Psoas muscle (tissue), 8 donors: Measurements from ENCODE around the gene RCN1. TPM values are rescaled to one million over a fixed set of nuclear protein-coding genes. Genes with fewer than 3 reads are reported as not detected.
"Not testable (repeated sequence)": the region's sequence is repeated elsewhere in the genome, so short reads cannot be mapped to it uniquely, and the experiment has no call there.

Experiments used
- ATAC-seq, 4 donors: fragments of 200-7000 bp; cut with Tn5 transposase; one replicate each; pipeline ENCODE4 v1.9.1; 2020; ENCODE audit warnings: moderate library complexity in 3 of 4, mild to moderate bottlenecking in 2 of 4
- DNase-seq, 2 donors: peaks; one replicate each; pipeline ENCODE4 v3.0.0-alpha.2; 2020
- H3K27ac ChIP-seq: fragments of 200-600 bp; one replicate; pipeline ENCODE4 v1.8.0; 2022
- H3K27me3 ChIP-seq, 3 donors: fragments of 200-600 bp in 1 of 3; one replicate each; pipeline versions ENCODE4 v1.6.1 to v1.8.0; 2013 to 2022; ENCODE audit warnings: low read length in 2 of 3, mild to moderate bottlenecking in 2 of 3, moderate library complexity in 1 of 3; ENCODE audit not compliant: insufficient read depth in 3 of 3
- H3K36me3 ChIP-seq, 2 donors: fragments of 200-600 bp in 1 of 2; one replicate each; pipeline versions ENCODE4 v1.6.1 to v1.8.0; 2013 to 2022; ENCODE audit warnings: low read depth in 1 of 2, mild to moderate bottlenecking in 1 of 2, moderate library complexity in 1 of 2; ENCODE audit not compliant: insufficient read depth in 1 of 2
- H3K4me1 ChIP-seq: fragments of 200-600 bp; one replicate; pipeline ENCODE4 v1.8.0; 2022
- H3K4me3 ChIP-seq: fragments of 200-600 bp; one replicate; pipeline ENCODE4 v1.8.0; 2022; ENCODE audit warnings: mild to moderate bottlenecking
- H3K9me3 ChIP-seq: fragments of 200-600 bp; one replicate; pipeline ENCODE4 v1.8.0; 2022
- WGBS, 3 donors: extraction: QIAGEN DNeasy Blood & Tissue Kit; methylation state at CpG; one replicate each; pipeline versions ENCODE4 v1.1.6 to v1.1.7; 2013; 5-methylcytosine and 5-hydroxymethylcytosine counted together
- intact Hi-C, 2 donors: fragments of 100-400 bp; cut with DNase I; formaldehyde crosslinking; loops; one replicate each; pipeline versions ENCODE4 v1.11.0 to v1.14.2; 2022
- polyA plus RNA-seq, 3 donors: library from polyadenylated mRNA; stranded (reverse); fragments of 200-250 nt; gene quantifications; one replicate each; pipeline ENCODE4 v1.2.3, GENCODE V29; 2013
- total RNA-seq, 4 donors: library from RNA; stranded (reverse); fragmentation: NEBNext Ultra II Directional in 2 of 4; extraction: Animal tissue kit (Norgen Biotek cat#: 25700) in 2 of 4; gene quantifications; one replicate each; pipeline versions ENCODE4 v1.2.1 to v1.2.4, GENCODE V29; 2021 to 2023
- TF ChIP-seq, protein P1 (sequence below): fragments of 200-600 bp; IDR thresholded peaks from one replicate; pipeline ENCODE4 v1.8.0; 2022; ENCODE audit warnings: antibody characterized with exemption
- donor health status: healthy with polysubstance abuse.
- donor health status: DM: no; HTN: no; CAD: no; lungs with moderate emphysema.
- donor health status: Bipolar disorder and iron deficiency.
- donor health status: healthy.
- donor health status: DM: yes; HTN: yes; CAD: no.
- donor health status: DM: no; HTN: no; CAD: no.
- donor health status: DM: no; HTN: no; CAD: no.
- donor health status: DM: yes; HTN: yes; CAD: no.

Gene RCN1
- total and polyA plus RNA-seq, 7 donors = 17.2 to 48.1 (median 27.4) TPM

DNA sequence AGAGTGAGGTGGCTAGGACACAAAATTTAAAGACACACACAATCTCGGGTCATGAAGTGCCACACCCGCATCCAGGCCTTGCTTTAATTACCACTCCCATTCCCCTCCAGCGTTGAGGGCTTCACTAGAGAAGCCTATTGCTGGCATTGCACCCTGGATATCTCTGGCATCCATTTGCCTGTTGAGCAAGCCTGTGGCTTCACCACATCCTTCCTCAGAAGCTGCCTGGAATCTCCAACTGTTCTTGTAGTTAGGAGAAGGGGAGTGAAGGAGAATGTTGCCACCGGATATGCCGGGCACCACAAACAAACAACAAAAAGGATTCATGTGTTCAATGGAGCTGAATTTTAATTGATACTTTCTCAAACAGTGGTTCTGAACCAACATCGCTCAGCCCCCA is 34.4 kb upstream of the RCN1 start:
- Histone ChIP-seq H3K36me3 (no peaks in the 10 kb centered on the region), H3K4me3 (no peak overlapping the region), H3K9me3 (no peaks in the 10 kb centered on the region), H3K27ac (no peak overlapping the region), H3K4me1 (no peaks in the 10 kb centered on the region), H3K27me3 (no peaks in the 10 kb centered on the region)
- WGBS, 3 donors = 70 to 80% (median 74%) methylated on average over 6 of the region's 6 CpGs
- intact Hi-C loops = no loop called here
- ATAC-seq (no peak), DNase-seq (no peak)
- TF ChIP-seq, protein P1, sequence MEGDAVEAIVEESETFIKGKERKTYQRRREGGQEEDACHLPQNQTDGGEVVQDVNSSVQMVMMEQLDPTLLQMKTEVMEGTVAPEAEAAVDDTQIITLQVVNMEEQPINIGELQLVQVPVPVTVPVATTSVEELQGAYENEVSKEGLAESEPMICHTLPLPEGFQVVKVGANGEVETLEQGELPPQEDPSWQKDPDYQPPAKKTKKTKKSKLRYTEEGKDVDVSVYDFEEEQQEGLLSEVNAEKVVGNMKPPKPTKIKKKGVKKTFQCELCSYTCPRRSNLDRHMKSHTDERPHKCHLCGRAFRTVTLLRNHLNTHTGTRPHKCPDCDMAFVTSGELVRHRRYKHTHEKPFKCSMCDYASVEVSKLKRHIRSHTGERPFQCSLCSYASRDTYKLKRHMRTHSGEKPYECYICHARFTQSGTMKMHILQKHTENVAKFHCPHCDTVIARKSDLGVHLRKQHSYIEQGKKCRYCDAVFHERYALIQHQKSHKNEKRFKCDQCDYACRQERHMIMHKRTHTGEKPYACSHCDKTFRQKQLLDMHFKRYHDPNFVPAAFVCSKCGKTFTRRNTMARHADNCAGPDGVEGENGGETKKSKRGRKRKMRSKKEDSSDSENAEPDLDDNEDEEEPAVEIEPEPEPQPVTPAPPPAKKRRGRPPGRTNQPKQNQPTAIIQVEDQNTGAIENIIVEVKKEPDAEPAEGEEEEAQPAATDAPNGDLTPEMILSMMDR = no peak

DNA sequence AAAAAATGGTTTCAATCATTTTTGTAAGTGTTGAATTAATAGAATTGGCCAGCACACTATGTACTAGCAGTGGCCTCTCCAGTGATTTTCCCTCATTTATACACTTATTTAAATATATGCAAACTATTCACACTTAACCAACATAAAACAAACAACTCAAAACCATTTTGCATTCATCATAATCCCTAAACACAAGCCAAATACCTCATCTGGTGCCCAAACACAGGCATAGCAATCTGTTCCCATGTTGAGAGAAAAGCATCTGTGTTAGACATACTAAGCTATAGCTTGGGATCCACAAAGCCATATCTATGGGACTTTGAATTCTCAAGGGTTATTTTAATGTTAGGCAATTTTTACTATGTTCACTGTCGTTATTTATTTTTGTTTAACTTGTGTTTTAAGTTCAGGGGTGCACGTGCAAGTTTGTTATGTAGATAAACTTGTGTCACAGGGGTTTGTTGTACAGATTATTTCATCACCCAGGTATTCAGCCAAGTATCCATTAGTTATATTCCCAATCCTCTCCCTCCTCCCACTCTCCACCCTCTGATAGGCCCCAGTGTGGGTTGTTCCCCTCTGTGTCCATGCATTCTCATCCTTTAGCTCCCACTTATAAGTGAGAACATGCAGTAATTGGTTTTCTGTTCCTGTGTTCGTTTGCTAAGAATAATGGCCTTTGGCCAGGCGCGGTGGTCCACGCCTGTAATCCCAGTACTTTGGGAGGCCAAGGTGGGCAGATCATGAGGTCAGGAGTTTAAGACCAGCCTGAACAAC is 31.0 kb upstream of the RCN1 start:
- Histone ChIP-seq H3K27ac (no peak overlapping the region), H3K4me3 (no peak overlapping the region), H3K36me3 (no peaks in the 10 kb centered on the region), H3K4me1 (no peaks in the 10 kb centered on the region), H3K9me3 (no peaks in the 10 kb centered on the region), H3K27me3 (no peaks in the 10 kb centered on the region)
- intact Hi-C loops = loop anchor here in 1 of 2 donors (10.0 kb wide), 1 partner anchor 55 kb away; no protein-coding TSS in a partner anchor
- TF ChIP-seq, protein P1 = no peak
- ATAC-seq (no peak), DNase-seq (no peak)
- WGBS, 3 donors = 78 to 83% (median 81%) methylated on average over 6 of the region's 6 CpGs

DNA sequence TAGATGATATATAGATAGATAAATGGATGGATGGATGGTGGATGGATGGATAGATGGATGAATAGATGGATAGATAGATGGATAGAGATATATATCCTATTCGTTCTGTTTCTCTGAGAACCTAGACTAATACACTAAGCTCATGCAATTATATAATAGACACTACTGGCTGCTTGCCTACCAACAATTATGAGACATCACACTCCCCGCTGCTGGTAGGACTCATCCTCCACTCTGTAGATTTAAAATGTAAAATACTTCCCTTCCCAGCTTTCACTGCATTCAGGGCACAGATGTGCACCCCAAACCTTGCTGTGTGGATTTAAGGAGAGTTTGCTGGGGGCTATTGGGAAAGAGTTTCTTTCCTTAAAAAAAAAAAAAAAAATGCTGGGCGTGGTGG is 28.3 kb upstream of the RCN1 start:
- Histone ChIP-seq H3K9me3 (no peaks in the 10 kb centered on the region), H3K27me3 (peaks cover 0 to 2% (median 0%) of the 10 kb centered on the region in 3 donors), H3K27ac (no peak overlapping the region), H3K4me1 (no peaks in the 10 kb centered on the region), H3K36me3 (no peaks in the 10 kb centered on the region), H3K4me3 (no peak overlapping the region)
- ATAC-seq = no peak
- intact Hi-C loops = loop anchor here in 1 of 2 donors (10.0 kb wide), 1 partner anchor 52 kb away; no protein-coding TSS in a partner anchor
- TF ChIP-seq, protein P1 = no peak
- DNase-seq = no peak
- 82 to 85% (median 84%) methylated on average over 3 of the region's 3 CpGs for WGBS, 3 donors

DNA sequence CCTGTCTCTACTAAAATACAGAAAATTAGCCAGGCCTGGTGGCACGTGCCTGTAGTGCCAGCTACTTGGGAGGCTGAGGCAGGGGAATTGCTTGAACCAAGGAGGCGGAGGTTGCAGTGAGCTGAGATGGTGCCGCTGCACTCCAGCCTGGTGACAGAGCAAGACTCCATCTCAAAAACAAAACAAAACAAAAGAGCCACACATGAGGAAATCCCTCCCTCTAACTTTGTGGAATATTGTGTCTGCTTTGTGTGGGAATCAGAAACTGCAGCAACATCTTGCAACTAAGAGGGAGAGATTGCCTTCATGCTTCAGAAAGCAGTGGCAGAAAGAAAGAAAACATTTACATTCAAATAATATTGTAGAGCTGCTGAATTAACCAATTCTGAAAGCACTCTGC is 27.8 kb upstream of the RCN1 start:
- H3K36me3 ChIP-seq, H3K4me1 ChIP-seq, ATAC-seq, H3K4me3 ChIP-seq, H3K9me3 ChIP-seq, DNase-seq, H3K27me3 ChIP-seq, H3K27ac ChIP-seq: not testable (repeated sequence)
- intact Hi-C loops = loop anchor here in 1 of 2 donors (10.0 kb wide), 1 partner anchor 52 kb away; no protein-coding TSS in a partner anchor
- 79 to 88% (median 83%) methylated on average over 3 of the region's 3 CpGs for WGBS, 3 donors

DNA sequence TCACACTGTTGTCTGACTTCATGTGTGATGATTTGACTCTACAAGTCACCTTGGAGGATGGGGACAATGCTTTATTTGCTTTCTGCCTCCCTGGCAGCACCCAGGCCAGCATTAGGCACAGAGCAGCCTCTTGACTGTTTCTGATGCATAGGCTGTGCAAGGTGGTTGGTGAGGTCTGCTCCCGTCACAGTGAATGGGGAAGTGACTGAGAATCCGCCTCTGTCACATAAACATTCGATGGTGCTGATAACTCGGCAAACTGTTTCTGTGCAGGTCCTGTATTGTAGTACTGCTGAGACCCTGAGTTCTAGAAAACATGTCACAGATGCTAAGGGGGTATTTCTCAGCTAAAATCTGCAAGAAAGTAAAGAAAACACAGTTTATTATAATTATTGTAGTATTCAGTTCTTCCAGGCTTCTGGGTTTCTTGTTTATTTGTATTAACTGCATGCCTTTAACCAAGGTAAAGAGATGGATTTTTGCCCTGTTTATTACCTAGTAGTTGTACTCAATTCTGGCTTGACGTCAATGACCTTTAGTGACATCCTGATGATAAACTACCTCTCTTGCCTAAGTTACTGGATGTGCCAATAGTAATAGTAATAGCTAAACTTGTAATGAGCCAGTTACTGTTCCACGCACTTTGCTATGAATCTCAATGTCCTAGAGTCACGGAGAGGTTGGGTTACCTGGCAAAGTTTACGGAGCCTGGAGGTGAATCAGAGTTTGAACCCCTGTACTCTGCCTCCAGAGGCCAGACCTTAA is 24.8 kb upstream of the RCN1 start:
- TF ChIP-seq, protein P1 = no peak
- intact Hi-C loops = loop anchor here in 1 of 2 donors (10.0 kb wide), 1 partner anchor 49 kb away; no protein-coding TSS in a partner anchor
- ATAC-seq = no peak

More for the DNA sequence above, 24.8 kb upstream of the RCN1 start:
- H3K4me1 ChIP-seq = no peaks in the 10 kb centered on the region
- H3K27ac ChIP-seq = no peak overlapping the region
- H3K9me3 ChIP-seq = no peaks in the 10 kb centered on the region
- H3K4me3 ChIP-seq = no peak overlapping the region
- WGBS, 3 donors = 83 to 93% (median 92%) methylated on average over 8 of the region's 8 CpGs
- peaks cover 0 to 18% (median 2%) of the 10 kb centered on the region in 3 donors for H3K27me3 ChIP-seq
- H3K36me3 ChIP-seq = no peaks in the 10 kb centered on the region
- no peak for DNase-seq
